HL-60 (cell line): ENCODE data around the gene EREG.

Source experiments
- DNase-seq, 2 experiments: peaks; one replicate each; pipeline ENCODE4 v3.0.0-alpha.2; 2010 to 2020; ENCODE audit warnings: low read depth in 1 of 2, low spot score in 1 of 2
- H3K27ac ChIP-seq: fragments of 250-450 bp; sonication (Bioruptor Pico); replicated peaks from 2 replicates; pipeline ENCODE4 v1.5.1; 2020; ENCODE audit warnings: mild to moderate bottlenecking, moderate library complexity
- H3K27me3 ChIP-seq: fragments of 250-450 bp; sonication (Bioruptor Pico); 2 replicates; pipeline ENCODE4 v1.5.1; 2021; ENCODE audit warnings: mild to moderate bottlenecking, moderate library complexity; ENCODE audit not compliant: insufficient read depth, poor library complexity, severe bottlenecking
- H3K4me3 ChIP-seq: replicated peaks from 2 replicates; pipeline ENCODE4 v1.5.1; 2011; ENCODE audit warnings: mild to moderate bottlenecking, control low read depth, low read length; ENCODE audit not compliant: insufficient read depth
- CTCF ChIP-seq: IDR thresholded peaks from one replicate; pipeline ENCODE4 v1.5.1; 2011; ENCODE audit warnings: low read length, control low read depth, inconsistent platforms; ENCODE audit not compliant: insufficient read depth
- GABPA ChIP-seq: IDR thresholded peaks from 2 replicates; pipeline ENCODE4 v1.6.1; 2012; ENCODE audit warnings: low read depth
- POLR2AphosphoS5 ChIP-seq: IDR thresholded peaks from 2 replicates; pipeline ENCODE4 v1.6.1; 2012; ENCODE audit warnings: low read depth
- REST ChIP-seq: IDR thresholded peaks from 2 replicates; pipeline ENCODE4 v1.6.1; 2012; ENCODE audit warnings: low read depth; ENCODE audit not compliant: insufficient replicate concordance
- SPI1 ChIP-seq: IDR thresholded peaks from 2 replicates; pipeline ENCODE4 v1.6.1; 2012; ENCODE audit warnings: low read depth, mild to moderate bottlenecking, borderline replicate concordance

The EREG gene

GRCh38 chr4:74408639-74409038 is 43.7 kb downstream of the EREG start:
- no peak for DNase-seq
- TF ChIP-seq REST = no peak
- no peak for TF ChIP-seq CTCF
- TF ChIP-seq GABPA = no peak
- no peak for TF ChIP-seq POLR2AphosphoS5
- TF ChIP-seq SPI1 = no peak
- Histone ChIP-seq H3K27me3 (no peaks in the 10 kb centered on the region), H3K27ac (no peak overlapping the region), H3K4me3 (no peak overlapping the region)

- Histone ChIP-seq H3K4me3 (no peak overlapping the region), H3K27ac (no peak overlapping the region), H3K27me3 (no peaks in the 10 kb centered on the region)
- DNase-seq = no peak
- TF ChIP-seq POLR2AphosphoS5 = no peak
- no peak for TF ChIP-seq GABPA
- no peak for TF ChIP-seq CTCF
- TF ChIP-seq SPI1 = no peak
- TF ChIP-seq REST = no peak
Measured at GRCh38 chr4:74410272-74410671, 45.3 kb downstream of the EREG start.

GRCh38 chr4:74412225-74412624 is 47.3 kb downstream of the EREG start:
- H3K27ac ChIP-seq = no peak overlapping the region
- no peaks in the 10 kb centered on the region for H3K27me3 ChIP-seq
- no peak overlapping the region for H3K4me3 ChIP-seq
- DNase-seq = no peak
- TF ChIP-seq SPI1 (no peak), POLR2AphosphoS5 (no peak), GABPA (no peak)

GRCh38 chr4:74413265-74413664 is 48.3 kb downstream of the EREG start:
- no peak for DNase-seq
- TF ChIP-seq REST (no peak), CTCF (no peak), SPI1 (no peak), POLR2AphosphoS5 (no peak), GABPA (no peak)
- H3K27ac ChIP-seq = no peak overlapping the region
- no peaks in the 10 kb centered on the region for H3K27me3 ChIP-seq
- H3K4me3 ChIP-seq = no peak overlapping the region
